ENCODE results near the gene TTLL11. TPM values are rescaled to one million over a fixed set of nuclear protein-coding genes. Genes with fewer than 3 reads are reported as not detected.

Gene TTLL11
- polyA plus RNA-seq, 1 of the 3 experiments (the other 2 are of a cell fraction): 6.8 TPM

GRCh38 chr9:122124528-122124927, 31.4 kb upstream of the TTLL11 start:
- Histone ChIP-seq H3K4me2 (no peak overlapping the region), H3K4me1 (ENCODE audit: control insufficient read depth in 1 of 2, insufficient read depth in 2 of 2, low read depth in 1 of 2, low read length in 1 of 2) (peaks cover 6 to 8% of the 10 kb centered on the region in 2 experiments; a peak in 2 of 4 replicates), H3K9me3 (no peaks in the 10 kb centered on the region), H3K9me2 (no peaks in the 10 kb centered on the region), H3K9ac (no peak overlapping the region), H2AFZ (ENCODE audit: low read depth) (no peak overlapping the region), H4K20me1 (ENCODE audit: insufficient read depth) (no peaks in the 10 kb centered on the region), H3K79me2 (ENCODE audit: insufficient read depth) (no peaks in the 10 kb centered on the region), H3K36me3 (replicated peaks in 1 of 2; ENCODE audit: control insufficient read depth in 1 of 2, insufficient read depth in 2 of 2, low read length in 1 of 2) (no peaks in the 10 kb centered on the region), H3K27ac (ENCODE audit: low read depth in 2 of 2, low read length in 1 of 2) (no peak overlapping the region), H3F3A (replicated peaks; ENCODE audit: insufficient read depth) (no peaks in the 10 kb centered on the region), H3K27me3 (ENCODE audit: insufficient read depth) (no peaks in the 10 kb centered on the region), H3K4me3 (ENCODE audit: low read depth in 2 of 2, low read length in 1 of 2) (no peak overlapping the region)
- TF ChIP-seq CHD2 (IDR thresholded peaks at IDR 0.05; ENCODE audit: low read length, partially characterized antibody): no peak
- TF ChIP-seq ELF1 (IDR thresholded peaks at IDR 0.05): no peak
- TF ChIP-seq USF2 (IDR thresholded peaks at IDR 0.05; ENCODE audit: borderline replicate concordance, low read depth, low read length): no peak
- 42% methylated on average over 7 of the region's 7 CpGs for whole genome bisulfite sequencing (ENCODE audit: low lambda C conversion rate)
- DNase-seq: no peak
- ChIA-PET CTCF (interaction anchor here (0.6 to 15.3 kb wide), 55 partner anchors 8 to 805 kb away, joined by 3 to 528 read pairs (median 5); partner anchors contain the start of genes MORN5, MRRF, NDUFA8 and RBM18), POLR2A (interaction anchor here (1.5 kb wide), 1 partner anchor 226 kb away, joined by 8 read pairs; no protein-coding TSS in a partner anchor)

GRCh38 chr9:122124048-122124447, 30.9 kb upstream of the TTLL11 start:
- Histone ChIP-seq H3K79me2 (ENCODE audit: insufficient read depth) (no peaks in the 10 kb centered on the region), H3K4me2 (no peak overlapping the region), H3K27ac (ENCODE audit: low read depth in 2 of 2, low read length in 1 of 2) (no peak overlapping the region), H2AFZ (ENCODE audit: low read depth) (no peak overlapping the region), H3K9ac (no peak overlapping the region), H3K9me2 (no peaks in the 10 kb centered on the region), H3F3A (replicated peaks; ENCODE audit: insufficient read depth) (no peaks in the 10 kb centered on the region), H3K4me1 (ENCODE audit: control insufficient read depth in 1 of 2, insufficient read depth in 2 of 2, low read depth in 1 of 2, low read length in 1 of 2) (peaks cover 6 to 8% of the 10 kb centered on the region in 2 experiments; a peak in 2 of 4 replicates), H3K9me3 (no peaks in the 10 kb centered on the region), H3K36me3 (replicated peaks in 1 of 2; ENCODE audit: control insufficient read depth in 1 of 2, insufficient read depth in 2 of 2, low read length in 1 of 2) (no peaks in the 10 kb centered on the region), H3K4me3 (ENCODE audit: low read depth in 2 of 2, low read length in 1 of 2) (no peak overlapping the region), H3K27me3 (ENCODE audit: insufficient read depth) (no peaks in the 10 kb centered on the region), H4K20me1 (ENCODE audit: insufficient read depth) (no peaks in the 10 kb centered on the region)
- no peak for DNase-seq
- POLR2A ChIA-PET: no interaction called here
- TF ChIP-seq ELF1 (IDR thresholded peaks at IDR 0.05): no peak
- TF ChIP-seq CTCF (IDR thresholded peaks at IDR 0.05): no peak
- TF ChIP-seq TEAD4 (IDR thresholded peaks at IDR 0.05; ENCODE audit: borderline replicate concordance, insufficient read depth): no peak
- TF ChIP-seq IRF3 (IDR thresholded peaks at IDR 0.05; ENCODE audit: low read depth, low read length): no peak
- no peak for TF ChIP-seq SIN3A (IDR thresholded peaks at IDR 0.05; ENCODE audit: borderline replicate concordance, low read depth, low read length)
- no peak for TF ChIP-seq CHD2 (IDR thresholded peaks at IDR 0.05; ENCODE audit: low read length, partially characterized antibody)
- TF ChIP-seq EP300 (IDR thresholded peaks at IDR 0.05; ENCODE audit: borderline replicate concordance in 1 of 2, low read depth in 1 of 2, low read length in 1 of 2): no peak
- CTCF ChIA-PET: interaction anchor here (0.8 to 15.3 kb wide), 38 partner anchors 8 to 686 kb away, joined by 3 to 528 read pairs (median 6); partner anchors contain the start of genes MORN5, MRRF, NDUFA8 and PTGS1
- WGBS (ENCODE audit: low lambda C conversion rate): 42% methylated on average over 1 of the region's 1 CpG

Data from SK-N-SH (cell line).